OCI-LY1 (cell line): ENCODE data around the gene FGF22.

Experiments used
- H2AFZ ChIP-seq: fragments of 200-600 bp; sonication (generic), shearing (Covaris generic); 2 replicates; pipeline ENCODE4 v1.6.0; 2014; ENCODE audit warnings: antibody characterized with exemption, mild to moderate bottlenecking, low read length
- H3F3A ChIP-seq: fragments of 200-600 bp; sonication (generic), shearing (Covaris generic); 2 replicates; pipeline ENCODE4 v1.6.0; 2014; ENCODE audit warnings: mild to moderate bottlenecking, antibody characterized with exemption, low read length, moderate library complexity; ENCODE audit not compliant: insufficient read depth
- H3K27ac ChIP-seq: fragments of 200-600 bp; sonication (generic); 2 replicates; pipeline ENCODE4 v1.5.1; 2014; ENCODE audit warnings: low read length, mixed run types, mild to moderate bottlenecking, low read depth; ENCODE audit not compliant: poor library complexity, severe bottlenecking
- H3K27me3 ChIP-seq: fragments of 200-600 bp; sonication (generic); 2 replicates; pipeline ENCODE4 v1.6.0; 2014; ENCODE audit warnings: antibody characterized with exemption, mild to moderate bottlenecking, low read length, moderate library complexity; ENCODE audit not compliant: insufficient read depth
- H3K36me3 ChIP-seq: fragments of 200-600 bp; sonication (generic); 2 replicates; pipeline ENCODE4 v1.6.1; 2014; ENCODE audit warnings: mild to moderate bottlenecking, antibody characterized with exemption, low read length, moderate library complexity, mixed read lengths; ENCODE audit not compliant: insufficient read depth
- H3K4me1 ChIP-seq: fragments of 200-600 bp; sonication (generic); 2 replicates; pipeline ENCODE4 v1.5.1; 2014; ENCODE audit warnings: mild to moderate bottlenecking, low read length, moderate library complexity; ENCODE audit not compliant: insufficient read depth, severe bottlenecking
- H3K4me2 ChIP-seq: fragments of 200-600 bp; sonication (generic), shearing (Covaris generic); 2 replicates; pipeline ENCODE4 v1.6.1; 2014; ENCODE audit warnings: low read length
- H3K4me3 ChIP-seq: fragments of 200-600 bp; sonication (generic); 2 replicates; pipeline ENCODE4 v1.5.1; 2014; ENCODE audit warnings: low read length, low read depth, mild to moderate bottlenecking, mixed read lengths; ENCODE audit not compliant: poor library complexity, severe bottlenecking
- H3K79me2 ChIP-seq: fragments of 200-600 bp; shearing (Covaris generic); 2 replicates; pipeline ENCODE4 v1.6.1; 2016; ENCODE audit warnings: mixed run types, low read length, mixed read lengths; ENCODE audit not compliant: insufficient read depth
- H3K9ac ChIP-seq: fragments of 200-600 bp; sonication (generic), shearing (Covaris generic); 2 replicates; pipeline ENCODE4 v1.6.1; 2014; ENCODE audit warnings: mild to moderate bottlenecking, low read length, mixed read lengths
- H3K9me2 ChIP-seq: fragments of 200-600 bp; sonication (generic), shearing (Covaris generic); 2 replicates; pipeline ENCODE4 v1.6.1; 2014; ENCODE audit warnings: low read depth, mild to moderate bottlenecking, low read length, mixed read lengths
- H3K9me3 ChIP-seq: fragments of 200-600 bp; shearing (Covaris generic); 2 replicates; pipeline ENCODE4 v1.6.1; 2014; ENCODE audit warnings: low read length, mixed read lengths
- H4K20me1 ChIP-seq: fragments of 200-600 bp; sonication (generic), shearing (Covaris generic); 2 replicates; pipeline ENCODE4 v1.6.0; 2016; ENCODE audit warnings: mild to moderate bottlenecking, low read length; ENCODE audit not compliant: insufficient read depth
- EZH2 ChIP-seq: fragments of 200-600 bp; sonication (generic), shearing (Covaris generic); IDR thresholded peaks from 2 replicates; pipeline ENCODE4 v1.8.0; 2017; ENCODE audit warnings: borderline replicate concordance, mixed run types, mild to moderate bottlenecking, antibody characterized with exemption, low read length, moderate library complexity, mixed read lengths
- TF ChIP-seq, protein P1 (sequence below): fragments of 200-600 bp; sonication (generic), shearing (Covaris generic); IDR thresholded peaks from 2 replicates; pipeline ENCODE4 v1.5.1; 2017; ENCODE audit warnings: mild to moderate bottlenecking, antibody characterized with exemption, low read length, moderate library complexity, mixed read lengths

Gene FGF22

DNA sequence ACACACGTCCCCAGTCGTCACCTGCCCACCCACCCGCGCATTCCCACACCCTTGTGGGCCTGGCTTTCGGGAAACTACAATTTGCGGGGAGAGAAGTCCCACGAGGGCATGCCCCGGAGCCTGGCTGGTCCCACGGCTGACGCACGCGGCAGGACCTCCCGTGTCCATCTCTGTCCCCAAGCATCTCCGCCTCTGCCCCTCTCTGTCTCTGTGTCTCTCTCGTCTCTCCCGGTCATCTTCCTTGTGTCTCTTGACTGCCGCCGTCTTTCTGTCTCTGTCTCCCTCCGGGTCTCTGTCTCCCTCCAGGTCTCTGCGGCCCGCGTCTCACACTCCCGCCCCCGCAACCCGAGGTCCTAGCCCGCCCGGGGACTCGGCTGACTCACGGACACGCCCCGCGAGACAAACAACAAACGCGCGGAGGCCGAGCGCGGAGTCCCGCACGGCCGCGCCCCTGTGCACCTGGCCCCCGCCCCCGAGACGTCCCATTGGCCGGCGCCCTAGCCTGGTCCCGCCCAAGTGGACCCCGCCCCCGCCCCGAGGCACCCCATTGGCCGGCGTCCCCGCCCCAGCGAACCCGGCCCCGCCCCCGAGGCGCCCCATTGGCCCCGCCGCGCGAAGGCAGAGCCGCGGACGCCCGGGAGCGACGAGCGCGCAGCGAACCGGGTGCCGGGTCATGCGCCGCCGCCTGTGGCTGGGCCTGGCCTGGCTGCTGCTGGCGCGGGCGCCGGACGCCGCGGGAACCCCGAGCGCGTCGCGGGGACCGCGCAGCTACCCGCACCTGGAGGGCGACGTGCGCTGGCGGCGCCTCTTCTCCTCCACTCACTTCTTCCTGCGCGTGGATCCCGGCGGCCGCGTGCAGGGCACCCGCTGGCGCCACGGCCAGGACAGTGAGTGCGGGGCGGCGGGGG lies at the start of gene FGF22:
FGF22 (plus strand) TSS at position 627 of the 908 bp plus-strand sequence; CDS start at position 674, 47 bp downstream.
- H2AFZ ChIP-seq: no peak within 1 kb of the TSS
- H3K4me1 ChIP-seq: peaks cover 18% of the 10 kb centered on the region
- peaks cover 4% of the 10 kb centered on the region; the same call in 1 of the 2 replicates for H3K27me3 ChIP-seq
- H4K20me1 ChIP-seq: no peaks in the 10 kb centered on the region
- TF ChIP-seq, protein P1, sequence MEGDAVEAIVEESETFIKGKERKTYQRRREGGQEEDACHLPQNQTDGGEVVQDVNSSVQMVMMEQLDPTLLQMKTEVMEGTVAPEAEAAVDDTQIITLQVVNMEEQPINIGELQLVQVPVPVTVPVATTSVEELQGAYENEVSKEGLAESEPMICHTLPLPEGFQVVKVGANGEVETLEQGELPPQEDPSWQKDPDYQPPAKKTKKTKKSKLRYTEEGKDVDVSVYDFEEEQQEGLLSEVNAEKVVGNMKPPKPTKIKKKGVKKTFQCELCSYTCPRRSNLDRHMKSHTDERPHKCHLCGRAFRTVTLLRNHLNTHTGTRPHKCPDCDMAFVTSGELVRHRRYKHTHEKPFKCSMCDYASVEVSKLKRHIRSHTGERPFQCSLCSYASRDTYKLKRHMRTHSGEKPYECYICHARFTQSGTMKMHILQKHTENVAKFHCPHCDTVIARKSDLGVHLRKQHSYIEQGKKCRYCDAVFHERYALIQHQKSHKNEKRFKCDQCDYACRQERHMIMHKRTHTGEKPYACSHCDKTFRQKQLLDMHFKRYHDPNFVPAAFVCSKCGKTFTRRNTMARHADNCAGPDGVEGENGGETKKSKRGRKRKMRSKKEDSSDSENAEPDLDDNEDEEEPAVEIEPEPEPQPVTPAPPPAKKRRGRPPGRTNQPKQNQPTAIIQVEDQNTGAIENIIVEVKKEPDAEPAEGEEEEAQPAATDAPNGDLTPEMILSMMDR: no peak
- no peak for TF ChIP-seq EZH2
- H3F3A ChIP-seq: no peaks in the 10 kb centered on the region; the same call in 1 of the 2 replicates
- H3K9me2 ChIP-seq: no peaks in the 10 kb centered on the region
- H3K4me3 ChIP-seq: peak within 1 kb of the TSS; percentile 58
- H3K9ac ChIP-seq: peak within 1 kb of the TSS; percentile 21; the same call in 1 of the 2 replicates
- peak within 1 kb of the TSS; percentile 75 for H3K4me2 ChIP-seq
- no peak within 1 kb of the TSS for H3K27ac ChIP-seq
- H3K36me3 ChIP-seq: peaks cover 11% of the 10 kb centered on the region
- H3K9me3 ChIP-seq: no peaks in the 10 kb centered on the region
- H3K79me2 ChIP-seq: no peaks in the 10 kb centered on the region

DNA sequence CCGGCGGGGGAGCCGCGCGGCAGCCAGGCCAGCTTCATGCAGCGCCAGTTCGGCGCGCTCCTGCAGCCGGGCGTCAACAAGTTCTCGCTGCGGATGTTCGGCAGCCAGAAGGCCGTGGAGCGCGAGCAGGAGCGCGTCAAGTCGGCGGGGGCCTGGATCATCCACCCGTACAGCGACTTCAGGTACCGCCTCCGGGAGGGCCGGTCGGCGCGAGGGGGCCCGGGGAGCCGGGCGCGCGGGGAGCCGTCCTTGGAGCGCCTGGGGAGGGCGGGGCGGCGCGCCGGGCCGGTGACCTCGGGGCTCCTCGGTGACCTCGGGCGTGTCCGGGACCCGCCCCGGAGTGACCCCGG lies 49.3 kb upstream of the FGF22 start:
- Histone ChIP-seq H3K9ac (no peak overlapping the region), H3K27me3 (peaks cover 4% of the 10 kb centered on the region; the same call in 1 of the 2 replicates), H3K79me2 (no peaks in the 10 kb centered on the region), H3K9me3 (no peaks in the 10 kb centered on the region), H3K36me3 (no peaks in the 10 kb centered on the region), H3K4me2 (no peak overlapping the region), H3F3A (no peaks in the 10 kb centered on the region), H3K4me3 (no peak overlapping the region), H3K9me2 (no peaks in the 10 kb centered on the region), H3K27ac (no peak overlapping the region), H2AFZ (no peak overlapping the region), H3K4me1 (no peaks in the 10 kb centered on the region), H4K20me1 (no peaks in the 10 kb centered on the region)
- TF ChIP-seq, protein P1: no peak
- no peak for TF ChIP-seq EZH2

DNA sequence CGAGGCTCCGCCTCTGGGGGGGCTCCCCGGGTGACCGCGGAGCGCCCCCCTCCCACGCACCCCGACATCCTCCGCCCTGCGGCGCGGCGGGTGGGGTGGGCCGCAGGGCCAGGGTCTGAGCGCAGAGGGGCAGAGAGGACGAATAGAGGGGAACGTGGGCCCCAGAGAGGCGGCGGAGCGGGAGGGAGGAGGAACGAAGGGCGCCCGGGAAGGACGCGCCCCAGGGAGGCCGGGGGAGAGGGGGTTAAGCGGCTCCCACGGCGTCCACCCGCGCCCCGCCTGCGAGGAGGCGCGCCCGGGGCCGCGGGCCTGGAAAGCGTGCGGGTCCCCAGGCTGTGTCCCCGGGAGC lies 49.0 kb upstream of the FGF22 start:
- H3K36me3 ChIP-seq: no peaks in the 10 kb centered on the region
- H2AFZ ChIP-seq: no peak overlapping the region
- TF ChIP-seq EZH2: no peak
- TF ChIP-seq, protein P1: no peak
- no peaks in the 10 kb centered on the region for H3K9me3 ChIP-seq
- H3F3A ChIP-seq: no peaks in the 10 kb centered on the region
- H3K79me2 ChIP-seq: no peaks in the 10 kb centered on the region
- H3K27ac ChIP-seq: no peak overlapping the region
- H3K27me3 ChIP-seq: peaks cover 4% of the 10 kb centered on the region
- H3K9ac ChIP-seq: no peak overlapping the region
- H3K9me2 ChIP-seq: no peaks in the 10 kb centered on the region
- no peak overlapping the region for H3K4me3 ChIP-seq
- H3K4me1 ChIP-seq: no peaks in the 10 kb centered on the region
- no peak overlapping the region for H3K4me2 ChIP-seq
- no peaks in the 10 kb centered on the region for H4K20me1 ChIP-seq
